OCI-LY7 (cell line): ENCODE results near the gene ARMC9.

Experiments used
- EZH2phosphoT487 ChIP-seq: fragments of 200-600 bp; sonication (generic); IDR thresholded peaks from 2 replicates; pipeline ENCODE4 v1.6.1; 2018; ENCODE audit warnings: low read depth, borderline replicate concordance, mild to moderate bottlenecking, mixed run types, antibody characterized with exemption, low read length, moderate library complexity, mixed read lengths
- TF ChIP-seq, protein P1 (sequence below): fragments of 200-600 bp; sonication (generic); conservative IDR thresholded peaks from 2 replicates; pipeline ENCODE4 v1.5.1; 2014; ENCODE audit warnings: mild to moderate bottlenecking, antibody characterized with exemption, low read length, moderate library complexity, mixed read lengths

DNA sequence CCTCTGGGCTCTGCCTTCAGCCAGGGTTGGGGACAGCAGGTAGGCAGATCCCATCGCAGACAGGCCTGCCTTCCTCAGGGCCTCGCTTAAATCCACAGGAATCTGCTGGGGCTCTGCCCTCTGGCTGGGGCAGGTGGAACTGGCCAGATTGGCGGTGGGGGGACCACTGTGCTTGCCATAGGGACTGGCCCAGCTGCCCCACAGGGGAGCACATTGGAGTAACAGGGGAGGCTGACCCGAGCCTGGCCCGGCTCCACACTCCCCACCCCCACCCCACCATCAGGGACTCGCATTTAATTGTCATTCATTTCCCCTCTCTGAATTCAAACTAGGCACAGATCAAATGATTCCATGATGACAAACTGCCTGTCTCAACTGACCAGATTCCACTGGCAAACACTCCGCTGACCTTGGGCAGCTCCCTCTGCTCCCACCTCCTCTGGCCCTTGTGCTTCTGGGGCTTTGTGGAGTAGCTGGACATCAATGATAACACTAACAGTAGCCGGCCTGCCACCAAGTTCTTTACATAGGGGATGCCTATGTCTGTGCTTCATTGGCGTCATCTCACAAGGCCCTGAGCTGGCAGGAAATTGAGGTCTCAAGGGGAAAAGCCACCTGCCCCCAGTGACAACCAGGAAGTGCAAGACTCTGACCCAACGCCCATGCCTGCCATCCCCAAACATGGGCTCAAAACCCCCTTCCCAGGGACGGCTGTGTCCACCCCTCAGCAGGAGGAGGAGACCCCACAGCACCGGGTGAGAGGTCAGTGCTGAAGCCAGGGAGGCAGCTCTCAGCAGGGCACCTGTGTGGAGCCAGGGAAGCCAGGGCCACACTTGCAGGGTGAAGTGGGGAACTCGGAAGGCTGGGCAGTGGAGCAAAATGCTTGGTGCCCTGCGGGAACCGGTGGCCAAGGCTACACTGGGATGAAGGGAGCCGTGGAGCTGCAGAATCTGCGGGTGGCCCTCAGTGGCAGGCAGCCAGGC is 195.0 kb downstream of the ARMC9 start:
- TF ChIP-seq, protein P1, sequence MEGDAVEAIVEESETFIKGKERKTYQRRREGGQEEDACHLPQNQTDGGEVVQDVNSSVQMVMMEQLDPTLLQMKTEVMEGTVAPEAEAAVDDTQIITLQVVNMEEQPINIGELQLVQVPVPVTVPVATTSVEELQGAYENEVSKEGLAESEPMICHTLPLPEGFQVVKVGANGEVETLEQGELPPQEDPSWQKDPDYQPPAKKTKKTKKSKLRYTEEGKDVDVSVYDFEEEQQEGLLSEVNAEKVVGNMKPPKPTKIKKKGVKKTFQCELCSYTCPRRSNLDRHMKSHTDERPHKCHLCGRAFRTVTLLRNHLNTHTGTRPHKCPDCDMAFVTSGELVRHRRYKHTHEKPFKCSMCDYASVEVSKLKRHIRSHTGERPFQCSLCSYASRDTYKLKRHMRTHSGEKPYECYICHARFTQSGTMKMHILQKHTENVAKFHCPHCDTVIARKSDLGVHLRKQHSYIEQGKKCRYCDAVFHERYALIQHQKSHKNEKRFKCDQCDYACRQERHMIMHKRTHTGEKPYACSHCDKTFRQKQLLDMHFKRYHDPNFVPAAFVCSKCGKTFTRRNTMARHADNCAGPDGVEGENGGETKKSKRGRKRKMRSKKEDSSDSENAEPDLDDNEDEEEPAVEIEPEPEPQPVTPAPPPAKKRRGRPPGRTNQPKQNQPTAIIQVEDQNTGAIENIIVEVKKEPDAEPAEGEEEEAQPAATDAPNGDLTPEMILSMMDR, result peak; percentile 65
- TF ChIP-seq EZH2phosphoT487, result no peak
